HG02798 (cell line): ENCODE measurements around the gene EEFSEC.

Experiments
- ATAC-seq: cut with Tn5 transposase; IDR thresholded peaks from one replicate; pipeline ENCODE4 v1.9.1; 2021; ENCODE audit warnings: mild to moderate bottlenecking; ENCODE audit not compliant: unreplicated experiment, poor library complexity

Gene EEFSEC

DNA sequence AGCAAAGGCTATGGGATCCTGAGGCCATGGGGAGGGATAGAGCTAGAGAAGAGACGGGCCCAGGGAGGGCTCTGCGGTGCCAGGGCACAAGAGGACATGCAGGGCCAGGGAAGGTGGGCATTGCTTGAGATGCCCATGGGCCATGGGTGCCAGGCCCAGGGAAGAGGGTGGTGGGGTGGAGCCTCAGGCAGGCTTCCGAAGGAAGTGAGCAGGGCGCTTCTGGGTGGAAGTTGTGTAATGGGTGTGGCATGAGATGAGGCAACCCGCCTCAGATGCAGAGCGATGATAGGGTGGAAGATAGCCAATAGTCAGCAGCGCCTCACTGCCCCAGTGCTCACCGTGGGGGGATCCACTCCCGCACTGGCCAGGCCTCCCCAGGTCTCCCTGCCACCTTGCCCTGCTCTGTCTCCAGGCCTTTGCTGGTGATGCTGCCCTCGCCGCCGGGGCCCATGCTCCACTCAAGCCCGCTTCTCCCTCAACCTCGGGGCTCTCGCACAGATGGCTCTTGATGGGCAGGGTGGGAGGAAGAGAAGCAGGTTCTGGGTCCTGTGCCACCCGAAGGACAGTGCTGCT, 262.0 kb downstream of the EEFSEC start:
- ATAC-seq: no peak

DNA sequence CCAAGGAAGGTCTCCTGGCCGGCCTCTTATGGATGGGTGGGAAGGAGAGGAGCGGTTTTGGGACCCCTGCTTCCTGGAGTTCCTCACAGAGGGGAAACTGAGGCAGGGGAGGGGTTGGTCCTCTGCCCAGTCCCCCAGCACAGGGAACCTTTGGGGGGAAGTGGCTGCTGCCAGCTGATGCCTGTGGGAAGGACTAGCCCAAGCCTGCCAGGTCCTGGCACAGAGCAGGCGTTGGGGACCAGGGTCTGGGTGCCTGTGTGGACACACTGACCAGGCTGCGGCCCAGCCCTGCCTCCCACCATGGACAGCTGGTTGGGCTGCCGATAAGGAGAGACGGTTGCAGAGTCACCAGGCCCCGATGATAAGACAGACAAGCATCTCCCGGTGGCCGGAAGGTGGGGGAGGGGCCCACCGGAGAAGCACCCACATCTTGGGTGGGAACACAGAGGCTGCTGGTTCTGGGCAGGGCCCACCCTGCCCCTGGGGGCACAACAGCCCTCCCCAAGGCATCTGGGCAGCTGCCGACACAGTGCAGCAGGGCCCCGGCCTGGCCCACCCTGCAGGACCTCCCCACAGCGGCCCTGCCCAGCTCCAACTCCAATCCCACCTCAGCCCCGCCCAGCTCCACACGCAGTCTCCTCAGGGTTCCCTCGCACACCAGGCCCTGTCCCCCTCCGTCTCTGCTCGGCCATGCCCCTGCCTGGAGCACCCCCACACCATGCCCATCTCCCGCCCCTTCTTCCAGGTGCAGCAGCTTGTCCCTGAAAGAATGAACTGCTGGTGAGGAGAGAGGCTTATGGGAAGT, 262.7 kb downstream of the EEFSEC start:
- ATAC-seq: no peak

DNA sequence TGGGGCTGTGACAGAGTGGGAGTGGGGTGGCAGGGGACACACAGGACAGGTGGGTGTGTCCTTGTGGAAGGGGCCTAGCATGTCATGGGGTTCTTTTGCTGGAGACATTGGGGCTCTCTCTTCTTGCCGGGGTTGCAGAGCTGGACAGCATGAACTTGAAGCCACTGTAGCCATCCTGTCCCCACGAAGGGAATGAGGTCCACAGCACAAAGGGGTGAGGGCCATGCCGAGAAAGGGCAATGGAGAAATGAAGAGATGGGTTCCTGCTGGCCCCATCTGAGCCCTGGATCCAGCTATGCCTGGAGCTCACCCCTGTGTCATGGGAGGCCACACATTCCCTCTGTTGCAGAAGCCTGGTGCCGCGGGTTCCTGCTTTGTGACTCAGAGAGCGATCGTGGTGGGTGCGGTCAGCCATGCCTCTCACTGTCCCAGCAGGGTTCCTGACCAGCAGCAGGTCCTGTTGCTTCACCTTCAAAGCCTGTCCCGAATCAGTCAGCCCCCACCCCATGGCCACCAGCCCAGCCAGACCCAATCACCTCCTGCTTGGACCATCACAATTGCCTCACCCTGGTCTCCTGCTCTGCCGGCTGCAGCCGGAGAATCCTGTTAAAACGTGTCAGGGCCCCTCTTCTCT, 263.4 kb downstream of the EEFSEC start:
- ATAC-seq: no peak

DNA sequence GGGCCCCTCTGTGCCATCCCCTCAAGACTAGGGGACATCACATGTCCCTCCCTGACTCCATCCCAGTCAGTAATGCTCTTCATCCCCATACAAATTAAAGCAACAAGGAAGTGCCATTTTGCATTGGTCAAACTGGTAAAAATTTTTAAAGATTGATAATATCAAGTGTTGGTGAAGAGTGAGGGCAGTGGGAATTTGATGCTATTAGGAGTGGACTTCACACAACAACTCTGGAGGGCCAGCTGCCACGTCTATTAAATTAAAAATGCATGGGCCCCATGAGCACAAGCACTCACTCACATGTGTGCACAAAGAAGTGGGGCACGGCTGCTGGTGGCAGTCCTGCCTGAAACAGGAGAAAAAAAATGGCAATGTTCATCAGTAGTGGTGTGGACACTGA, 265.6 kb downstream of the EEFSEC start:
- no peak for ATAC-seq

DNA sequence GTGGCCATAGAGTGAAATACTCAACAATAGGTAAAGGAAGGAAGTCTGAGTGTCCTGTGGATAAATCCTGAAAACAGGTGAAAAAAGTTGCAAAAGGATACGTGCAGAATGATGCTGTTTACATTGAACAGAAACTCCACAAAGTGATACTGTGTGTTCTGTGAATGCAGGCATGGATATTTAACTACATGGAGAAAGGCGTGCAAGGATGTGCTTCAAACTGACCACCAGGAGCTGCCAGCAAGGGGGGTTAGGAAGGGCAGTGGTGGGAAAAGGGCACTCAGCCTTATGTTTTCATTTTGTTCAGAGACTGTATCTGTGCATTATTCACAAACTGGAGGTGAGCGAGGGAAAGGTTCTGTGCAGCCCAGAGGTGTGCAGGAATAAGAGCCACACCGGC, 266.0 kb downstream of the EEFSEC start:
- ATAC-seq: no peak

DNA sequence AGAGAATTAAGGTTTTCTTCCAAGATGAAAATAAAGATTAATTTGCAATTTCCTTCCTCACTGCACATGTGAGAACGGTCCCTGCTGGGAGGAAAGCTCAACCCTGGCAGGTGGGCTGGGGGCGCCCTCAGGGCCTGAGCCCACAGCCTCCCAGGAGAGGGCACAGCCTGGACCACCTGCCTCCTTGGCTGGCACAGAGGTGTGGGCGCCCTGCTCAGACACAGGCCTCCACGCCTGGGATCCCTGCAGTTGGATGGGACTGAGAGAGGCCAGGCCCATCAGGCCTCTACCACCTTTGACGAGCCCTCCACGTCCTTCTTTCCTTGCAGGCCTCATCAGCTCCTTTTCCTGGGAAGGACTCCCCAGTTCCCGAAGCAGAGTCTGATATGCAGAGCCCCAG, 267.0 kb downstream of the EEFSEC start:
- ATAC-seq: no peak

DNA sequence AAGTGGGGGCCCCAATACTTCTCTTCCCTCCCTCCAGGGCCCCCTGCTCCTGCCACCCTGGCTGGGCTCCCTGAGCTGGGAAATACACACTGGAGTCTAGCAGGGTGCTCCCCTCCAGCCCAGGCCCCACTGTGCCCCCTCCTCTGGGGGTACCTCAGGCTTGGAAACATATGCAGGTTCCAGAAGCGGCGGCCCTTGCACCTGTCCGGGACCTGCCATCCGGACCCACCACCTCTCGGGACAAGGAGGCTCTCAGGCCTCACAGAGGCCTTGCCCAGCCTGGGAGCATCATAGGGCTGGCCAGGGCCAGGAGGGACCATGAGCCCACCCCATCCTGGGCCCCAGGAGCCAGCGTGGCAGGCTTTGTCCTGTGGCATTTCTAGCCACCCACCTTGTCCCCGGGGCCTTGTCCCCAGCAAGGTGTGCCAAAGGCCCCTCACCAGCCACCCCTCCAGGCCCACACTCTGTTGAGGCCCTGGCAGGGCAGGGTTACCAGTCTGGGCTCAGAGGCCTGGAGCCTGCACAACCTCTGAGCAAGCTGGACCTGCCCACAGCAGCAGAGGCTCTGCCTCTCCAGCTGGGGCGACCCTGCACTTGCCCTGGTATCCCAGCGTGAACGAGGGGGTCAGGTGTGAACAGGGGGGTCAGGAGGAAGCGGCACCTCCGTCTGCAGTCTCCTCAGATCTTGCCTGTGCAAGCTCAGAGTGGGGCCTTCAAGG, 267.6 kb downstream of the EEFSEC start:
- no peak for ATAC-seq

DNA sequence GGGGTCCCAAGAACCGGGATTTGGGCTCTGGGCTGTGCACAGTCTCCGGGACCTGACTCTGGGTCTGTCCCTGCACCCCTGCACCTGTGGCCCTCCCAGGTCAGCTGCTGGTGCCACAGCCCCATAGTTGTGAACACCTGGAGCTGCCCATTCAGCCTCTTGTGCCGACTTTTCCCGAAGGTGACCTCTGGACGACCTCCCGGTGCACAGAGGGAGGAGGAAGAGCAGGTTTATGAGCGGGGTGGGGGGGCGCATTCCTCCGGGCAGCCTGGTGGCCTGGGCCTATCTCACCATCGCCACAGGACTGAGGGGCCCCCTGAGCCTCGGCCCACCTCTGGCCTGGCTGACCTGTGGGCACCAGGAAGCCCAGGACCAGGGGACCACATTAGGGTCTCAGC, 268.2 kb downstream of the EEFSEC start:
- ATAC-seq: no peak

DNA sequence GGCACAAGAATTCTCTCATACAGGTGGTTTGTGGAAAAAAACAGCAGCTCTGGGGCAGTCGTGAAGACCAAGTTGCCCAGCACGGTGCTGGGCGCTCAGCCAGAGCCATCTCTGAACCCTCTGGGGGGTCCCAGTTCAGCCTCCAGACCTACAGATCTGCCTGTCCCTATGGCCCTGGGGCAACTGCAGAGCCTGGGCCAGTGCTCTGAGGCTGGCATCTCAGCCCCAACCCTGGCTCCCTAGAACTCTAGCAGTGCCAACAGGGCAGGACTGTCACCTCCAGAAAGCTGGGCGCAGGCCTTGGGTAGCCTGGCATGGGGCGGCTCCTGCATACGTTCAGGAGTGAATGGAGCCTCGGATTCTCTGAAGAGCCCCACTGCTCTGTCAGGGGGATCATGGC, 268.7 kb downstream of the EEFSEC start:
- no peak for ATAC-seq

DNA sequence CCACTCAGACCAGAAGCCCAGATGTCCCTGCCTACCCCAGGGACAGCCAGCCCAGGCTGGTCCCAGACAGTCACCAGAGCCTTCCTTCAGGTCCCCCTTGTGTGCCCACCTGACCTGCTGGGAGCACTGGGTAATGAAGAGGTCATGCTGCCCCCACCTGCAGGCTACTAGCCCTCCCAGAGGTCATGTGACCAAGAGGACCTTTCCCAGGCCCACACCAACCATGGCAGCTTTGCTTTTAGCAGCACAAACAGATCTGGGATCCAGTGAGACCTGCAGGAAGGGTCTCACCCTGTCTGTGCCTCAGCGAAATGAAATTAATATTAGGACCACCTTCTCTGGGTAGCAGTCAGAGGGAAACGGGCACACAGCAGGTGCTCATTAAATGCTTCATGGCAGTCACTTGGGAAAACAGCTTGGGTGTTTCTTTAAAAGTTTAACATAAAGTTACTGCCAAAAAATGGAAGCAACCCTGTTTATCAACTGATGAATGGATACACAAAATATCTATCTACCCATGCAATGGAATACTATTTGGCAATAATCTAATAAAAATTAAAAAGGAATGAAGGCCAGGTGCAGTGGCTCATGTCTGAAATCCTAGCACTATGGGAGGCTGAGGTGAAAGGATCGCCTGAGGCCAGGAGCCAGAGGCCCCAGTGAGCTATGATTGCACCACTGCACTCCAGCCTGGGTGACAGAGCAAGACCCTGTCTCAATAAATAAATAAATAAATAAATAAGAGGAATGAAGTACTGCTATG, 269.7 kb downstream of the EEFSEC start:
- ATAC-seq: no peak

DNA sequence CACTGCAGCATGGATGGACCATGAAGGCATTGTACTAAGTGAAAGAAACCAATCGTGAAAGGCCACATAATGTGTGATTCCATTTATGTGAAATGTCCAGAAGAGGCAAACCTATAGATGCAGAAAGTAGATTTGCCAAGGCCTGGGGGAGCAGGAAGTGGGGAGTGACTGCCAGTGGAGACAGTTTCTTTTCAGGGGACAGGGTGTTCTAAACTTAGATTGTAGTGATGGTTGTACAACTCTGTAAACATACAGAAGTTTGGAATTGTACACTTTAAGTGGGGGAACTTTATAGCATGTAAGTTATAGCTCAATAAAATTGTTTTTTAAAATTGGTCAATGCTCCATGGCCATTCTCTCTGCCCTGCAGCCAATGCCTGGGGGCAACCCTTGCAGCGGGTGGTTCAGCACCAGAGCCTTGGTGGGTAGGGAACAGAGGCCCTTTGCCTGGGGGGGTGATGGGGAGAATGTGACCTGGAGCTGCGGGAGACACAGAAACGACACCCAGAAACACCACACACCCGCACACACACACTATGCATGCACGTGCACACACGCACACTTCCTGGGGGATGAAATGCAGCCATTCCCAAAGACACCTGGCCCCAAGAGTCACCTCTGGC, 270.4 kb downstream of the EEFSEC start:
- no peak for ATAC-seq

DNA sequence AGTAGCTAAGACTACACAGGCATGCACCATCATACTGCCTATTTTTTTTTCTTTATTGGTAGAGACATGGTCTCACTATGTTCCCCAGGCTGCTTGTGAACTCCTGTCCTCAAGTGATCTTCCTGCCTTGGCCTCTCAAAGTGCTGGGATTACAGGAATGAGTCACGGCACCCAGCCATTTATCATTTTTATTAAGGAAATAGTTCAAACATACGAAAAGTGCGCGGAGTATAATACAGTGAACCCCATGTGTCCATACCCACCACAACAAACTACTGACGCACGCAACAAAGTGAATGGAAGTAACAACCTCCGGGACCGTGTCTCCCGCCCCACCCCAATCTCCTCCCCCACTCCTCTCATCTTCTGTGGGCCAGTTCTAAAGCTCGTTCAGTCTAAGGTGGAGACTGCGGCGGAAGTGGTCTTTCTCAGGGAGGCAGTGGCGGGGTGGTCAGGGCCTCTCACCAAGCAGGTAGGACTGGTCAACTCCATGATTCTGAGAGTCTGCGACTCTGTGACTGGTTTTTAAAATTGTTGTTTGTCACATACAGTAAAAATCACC, 271.3 kb downstream of the EEFSEC start:
- ATAC-seq: no peak

DNA sequence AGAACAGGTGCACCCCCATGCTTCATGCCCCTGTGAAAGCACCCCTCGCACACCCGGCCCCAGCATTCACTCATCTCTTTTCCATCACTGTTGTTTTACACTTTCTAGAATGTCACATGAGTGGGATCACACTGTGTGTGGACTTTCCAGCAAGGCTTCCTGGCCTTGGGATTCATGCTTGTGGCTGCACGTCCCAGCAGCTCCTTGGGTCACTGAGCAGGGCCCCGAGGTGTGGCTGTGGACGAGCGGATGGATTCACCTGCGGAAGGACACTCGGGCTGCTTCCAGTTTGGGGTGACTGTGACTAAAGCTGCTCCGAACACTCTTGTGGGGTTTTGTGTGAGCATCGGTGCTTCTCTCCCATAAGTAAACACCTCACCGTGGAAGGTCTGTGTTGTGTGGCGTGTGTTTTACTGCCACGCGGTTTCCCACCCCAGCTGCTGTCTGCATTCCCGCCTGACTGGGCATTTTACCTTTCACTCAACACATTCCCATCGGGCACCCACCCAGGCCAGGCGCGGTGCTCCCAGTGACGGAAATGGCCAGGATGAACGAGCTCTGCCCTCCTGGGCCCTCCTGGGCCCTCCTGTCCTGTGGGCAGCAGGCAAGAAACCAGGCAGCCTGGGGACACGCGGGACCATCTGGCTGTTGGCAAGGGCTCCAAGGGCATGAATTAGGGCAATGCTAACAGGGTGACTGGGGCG, 272.0 kb downstream of the EEFSEC start:
- ATAC-seq: no peak

DNA sequence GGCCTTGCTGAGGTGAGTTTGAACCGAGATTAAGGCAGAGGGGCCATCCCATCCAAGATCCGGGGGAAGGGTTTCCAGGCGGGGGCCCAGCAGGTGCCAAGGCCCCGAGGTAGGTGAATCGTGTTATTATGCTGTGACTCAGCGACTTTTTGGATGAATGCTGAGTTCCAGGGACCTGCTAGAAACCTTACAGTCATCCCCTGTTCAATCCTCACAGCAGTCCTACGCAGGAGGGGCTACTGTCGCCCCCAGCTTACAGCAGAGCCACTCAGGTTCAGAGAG, 272.5 kb downstream of the EEFSEC start:
- no peak for ATAC-seq

DNA sequence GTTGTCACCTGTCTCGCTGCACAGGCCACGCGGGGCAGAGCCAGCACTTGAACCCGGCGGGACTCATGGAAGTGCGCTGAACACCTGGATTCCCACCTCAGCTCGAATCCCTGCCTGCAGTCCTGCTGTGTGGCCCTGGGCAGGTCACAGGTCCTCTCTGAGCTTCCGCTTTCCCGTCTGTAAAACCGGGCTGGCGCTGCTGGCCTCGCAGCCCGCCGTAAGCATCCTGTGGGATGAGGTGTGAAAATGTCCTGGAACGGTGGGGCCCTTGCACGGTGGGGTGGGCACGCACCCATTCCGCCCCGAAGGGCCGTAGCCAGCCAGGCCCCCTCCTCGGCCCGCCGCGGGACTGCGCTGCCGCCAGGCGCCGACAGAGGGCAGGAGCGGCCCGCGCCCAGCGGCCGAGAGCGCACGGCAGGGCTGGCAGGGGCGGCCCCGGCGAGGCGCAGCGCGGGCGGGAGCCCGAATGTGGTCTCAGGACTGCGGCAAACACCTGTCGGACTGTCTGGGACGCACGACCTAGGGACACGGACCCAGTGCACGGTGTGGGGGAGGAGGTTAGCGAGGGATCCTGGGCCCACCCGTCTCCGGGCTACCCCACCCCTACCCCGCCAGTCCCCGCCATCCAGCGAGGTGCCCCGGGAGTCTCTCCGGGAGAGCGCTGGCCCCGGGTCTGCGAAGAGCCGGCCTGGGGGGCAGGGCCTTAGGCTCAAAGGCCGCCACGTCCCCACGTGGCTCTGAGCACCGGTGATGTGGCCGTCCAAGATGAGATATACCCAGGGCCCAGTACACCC, 273.0 kb downstream of the EEFSEC start:
- peak; percentile 81 for ATAC-seq

DNA sequence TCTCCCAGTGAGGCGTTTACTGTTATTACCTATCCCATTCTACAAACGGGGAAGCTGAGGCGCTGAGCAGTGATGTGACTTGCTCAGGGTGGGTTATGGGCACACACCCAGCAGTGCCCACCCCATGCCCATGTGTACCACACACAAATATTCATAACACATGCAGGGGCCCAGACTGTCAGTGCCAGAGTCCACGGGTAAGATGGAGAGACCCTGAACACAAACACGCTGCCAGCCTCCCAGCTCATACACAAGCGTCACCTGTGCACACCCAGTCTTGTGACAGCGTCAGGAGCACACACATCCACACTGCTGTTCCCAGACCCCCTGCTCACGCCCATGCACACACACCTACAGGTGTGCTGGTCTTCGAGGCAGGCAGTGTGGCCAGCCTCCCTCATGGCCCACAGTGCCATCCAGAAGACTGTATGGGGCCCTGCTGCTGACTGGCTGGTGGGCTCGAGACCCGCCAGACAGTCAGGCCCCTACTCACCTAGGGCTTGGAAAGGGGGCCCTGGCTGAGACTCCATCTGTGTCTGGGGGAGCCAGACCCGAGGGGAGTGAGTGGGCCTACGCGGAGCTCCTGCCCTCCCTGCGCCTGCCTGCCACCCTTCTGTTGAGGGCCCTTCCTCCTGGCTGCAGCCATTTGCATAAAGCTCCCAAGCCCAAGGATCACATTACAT, 274.0 kb downstream of the EEFSEC start:
- no peak for ATAC-seq

DNA sequence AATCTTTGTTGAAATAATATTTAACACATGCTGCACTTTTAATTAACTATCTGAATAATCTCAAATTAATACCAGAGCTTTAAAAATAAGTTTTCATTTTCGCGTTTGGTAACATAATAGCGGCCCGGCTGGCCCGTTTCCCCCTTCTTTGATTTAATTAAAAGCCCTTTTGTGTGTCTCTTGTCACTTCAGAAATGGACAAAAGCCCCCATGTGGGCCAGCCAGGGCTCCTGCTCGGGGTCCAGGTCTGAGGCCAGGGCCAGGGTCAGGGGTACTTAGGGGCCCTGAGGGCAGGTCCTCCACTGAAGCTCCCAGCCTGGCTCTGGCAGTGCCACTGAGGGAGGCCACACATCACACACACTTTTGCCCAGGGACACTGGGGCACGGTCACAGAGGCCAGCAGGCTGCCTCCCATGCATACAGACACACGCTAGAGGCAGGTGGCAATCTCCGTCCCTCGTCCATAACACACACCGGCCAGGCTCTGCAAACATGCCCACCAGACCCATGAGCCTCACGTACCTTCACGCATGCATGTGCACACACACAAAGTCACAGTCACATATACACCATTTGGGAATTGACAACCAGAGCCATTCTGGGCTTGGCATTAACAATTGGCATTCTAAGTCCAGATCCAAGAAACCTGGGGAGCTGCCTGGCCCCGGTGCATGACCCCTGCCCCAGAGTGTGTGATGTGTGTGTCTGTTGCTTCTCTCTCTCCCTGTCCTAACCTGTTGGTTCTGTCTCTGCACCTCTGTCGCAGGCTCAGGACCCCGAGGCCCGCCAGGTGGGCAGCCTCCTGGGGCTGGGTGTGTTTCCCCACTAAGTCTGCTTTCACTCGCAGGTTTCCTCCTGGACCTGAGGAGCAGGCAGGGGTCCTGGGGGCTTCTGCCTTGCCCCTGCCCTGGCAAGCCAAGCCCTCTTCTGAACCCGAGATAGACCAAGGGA, 274.9 kb downstream of the EEFSEC start:
- no peak for ATAC-seq
